HG03442 (cell line): ENCODE data around the gene GABBR1.

ENCODE experiments used
- ATAC-seq: cut with Tn5 transposase; IDR thresholded peaks from one replicate; pipeline ENCODE4 v1.9.1; 2021; ENCODE audit warnings: mild to moderate bottlenecking, moderate library complexity; ENCODE audit not compliant: unreplicated experiment

Gene GABBR1

DNA sequence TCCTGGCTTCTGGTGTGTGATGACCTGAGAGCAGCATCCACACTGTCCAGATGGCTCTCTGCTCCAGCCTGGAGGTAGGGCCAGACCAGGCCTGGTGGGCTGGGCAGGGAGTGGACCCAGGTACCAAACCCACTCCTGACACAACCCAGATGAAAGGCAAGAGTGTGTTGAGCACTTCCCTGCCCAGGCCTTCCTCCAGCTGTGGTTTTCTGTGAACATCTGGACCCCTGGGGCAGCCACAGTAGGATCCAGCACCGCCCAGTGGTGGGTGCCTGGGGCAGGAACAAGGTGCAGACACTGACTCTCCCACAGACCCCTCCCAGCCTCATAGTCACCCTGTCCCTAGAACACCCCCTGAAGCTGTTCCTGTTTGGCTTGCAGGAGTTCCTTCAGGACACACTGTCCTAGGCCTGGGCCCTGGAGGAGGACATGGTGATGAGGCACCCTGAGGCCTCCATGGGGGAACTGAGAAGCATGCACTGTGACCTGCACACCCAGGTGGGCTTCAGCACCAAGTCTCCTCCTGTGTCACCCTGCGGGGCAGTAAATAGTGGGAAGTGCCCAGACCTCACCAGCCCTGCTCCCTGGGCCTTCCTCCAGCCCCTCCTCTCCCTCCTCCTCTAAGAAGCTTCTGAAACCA lies 102.2 kb downstream of the GABBR1 start:
- no peak for ATAC-seq

- no peak for ATAC-seq
Observed at GRCh38 chr6:29529956-29530355, 103.0 kb downstream of the GABBR1 start.

- no peak for ATAC-seq
Observed at GRCh38 chr6:29528988-29529560, 103.9 kb downstream of the GABBR1 start.

DNA sequence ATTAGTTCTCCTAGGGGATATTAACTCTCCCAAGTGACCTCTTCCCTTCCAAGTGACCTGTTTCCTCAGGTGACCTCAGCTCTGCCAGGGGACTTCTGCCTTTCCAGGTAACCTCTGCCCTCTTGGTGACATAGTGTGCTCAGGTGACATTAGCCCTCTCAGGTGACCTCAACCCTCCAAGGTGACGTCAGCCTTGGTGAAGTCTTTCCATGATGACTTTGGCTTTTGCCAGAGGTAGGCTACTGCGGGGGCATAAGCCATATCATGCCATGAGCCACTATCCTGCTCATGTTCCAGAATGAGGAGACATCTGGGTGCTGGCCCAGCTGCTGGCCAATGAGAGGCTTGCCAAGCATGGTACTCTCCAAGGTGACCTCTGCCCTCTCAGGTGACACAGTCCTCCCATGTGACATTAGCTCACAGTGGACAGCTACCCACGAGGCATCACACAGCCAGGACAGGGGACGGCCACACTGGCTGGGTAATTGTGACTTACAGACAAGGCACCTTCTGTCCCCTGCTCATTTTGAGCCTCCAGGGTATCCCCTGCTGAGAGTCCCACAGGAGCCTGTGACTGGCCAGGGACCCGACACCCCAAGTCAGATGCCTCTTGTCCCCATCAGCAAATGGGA lies 104.6 kb downstream of the GABBR1 start:
- ATAC-seq = no peak

- no peak for ATAC-seq
Observed at GRCh38 chr6:29527564-29527963, 105.4 kb downstream of the GABBR1 start.

GRCh38 chr6:29527126-29527525 lies 105.9 kb downstream of the GABBR1 start:
- ATAC-seq = no peak

DNA sequence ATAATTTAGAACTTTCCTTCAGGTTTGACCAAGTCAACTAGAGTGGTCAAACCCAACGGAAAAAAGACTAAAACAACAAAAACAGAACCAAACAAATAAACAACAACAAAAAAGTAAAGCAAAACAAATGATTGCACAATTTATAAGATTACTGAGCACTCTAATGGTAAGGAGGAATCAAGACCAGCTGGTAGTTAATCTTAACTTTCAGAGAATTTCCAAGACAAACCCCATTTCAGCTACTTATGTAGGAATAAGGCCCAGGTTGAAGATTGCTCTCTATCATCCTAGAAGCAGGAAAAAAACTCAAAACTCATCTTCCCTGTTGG lies 107.7 kb downstream of the GABBR1 start:
- no peak for ATAC-seq

DNA sequence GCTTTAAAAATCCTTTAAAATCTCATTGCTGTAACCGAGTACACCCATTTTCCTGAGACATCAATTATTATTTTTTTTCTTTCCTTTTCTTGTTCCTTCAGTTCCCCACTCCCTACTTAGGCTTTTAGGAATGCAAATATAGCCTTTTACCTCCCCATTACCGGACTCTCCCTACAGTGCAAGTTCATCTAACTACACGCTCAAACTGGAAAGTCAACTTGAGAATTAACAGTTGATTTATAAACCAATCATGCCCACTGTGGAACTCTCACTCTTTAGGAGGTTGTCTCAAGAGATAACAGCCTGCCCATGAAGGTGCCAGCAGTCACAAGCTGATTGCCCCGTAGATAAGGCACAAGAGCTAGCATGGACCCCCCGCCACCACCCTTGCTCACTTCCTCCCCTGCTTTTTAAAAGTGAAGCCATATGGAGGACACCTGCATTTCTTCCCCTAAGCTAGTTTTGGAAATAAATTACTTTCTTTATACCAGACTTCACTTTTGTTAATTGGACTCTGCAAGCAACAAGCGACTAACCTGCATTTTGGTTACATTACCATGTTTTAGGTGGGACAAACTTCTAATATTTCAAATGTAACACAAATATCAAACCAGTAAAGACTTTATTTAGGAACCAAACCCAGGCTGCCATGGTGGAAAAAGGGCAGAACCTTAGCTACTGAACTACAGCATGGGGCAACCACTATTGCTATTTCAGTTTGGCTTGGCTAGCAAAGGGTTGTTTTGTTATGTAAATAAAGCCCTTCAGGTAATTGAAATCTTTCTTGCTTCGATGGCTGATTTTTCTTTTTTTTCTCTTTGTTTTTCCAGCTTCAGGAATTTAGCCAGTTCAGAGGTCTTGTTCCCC lies 108.3 kb downstream of the GABBR1 start:
- no peak for ATAC-seq

GRCh38 chr6:29524044-29524443 lies 108.9 kb downstream of the GABBR1 start:
- ATAC-seq = no peak

DNA sequence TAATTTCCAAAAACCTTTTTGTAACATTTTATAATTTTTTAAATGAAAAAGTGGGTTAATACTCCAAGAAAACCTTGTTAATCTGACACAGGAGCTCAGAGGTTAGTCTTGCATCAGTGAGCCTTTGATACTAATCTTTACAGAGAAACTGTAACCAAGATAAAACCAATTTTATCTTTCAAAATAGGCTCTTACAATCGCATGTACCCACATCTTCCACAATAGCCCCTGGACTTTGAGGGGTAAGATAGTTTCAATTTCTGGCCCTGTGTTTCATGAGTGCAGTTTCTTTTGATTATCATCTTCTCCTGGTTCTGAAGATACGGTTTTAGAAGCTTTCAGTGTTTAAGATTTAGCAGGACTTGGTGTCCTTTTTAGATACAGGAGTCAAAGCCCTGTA lies 110.8 kb downstream of the GABBR1 start:
- no peak for ATAC-seq

DNA sequence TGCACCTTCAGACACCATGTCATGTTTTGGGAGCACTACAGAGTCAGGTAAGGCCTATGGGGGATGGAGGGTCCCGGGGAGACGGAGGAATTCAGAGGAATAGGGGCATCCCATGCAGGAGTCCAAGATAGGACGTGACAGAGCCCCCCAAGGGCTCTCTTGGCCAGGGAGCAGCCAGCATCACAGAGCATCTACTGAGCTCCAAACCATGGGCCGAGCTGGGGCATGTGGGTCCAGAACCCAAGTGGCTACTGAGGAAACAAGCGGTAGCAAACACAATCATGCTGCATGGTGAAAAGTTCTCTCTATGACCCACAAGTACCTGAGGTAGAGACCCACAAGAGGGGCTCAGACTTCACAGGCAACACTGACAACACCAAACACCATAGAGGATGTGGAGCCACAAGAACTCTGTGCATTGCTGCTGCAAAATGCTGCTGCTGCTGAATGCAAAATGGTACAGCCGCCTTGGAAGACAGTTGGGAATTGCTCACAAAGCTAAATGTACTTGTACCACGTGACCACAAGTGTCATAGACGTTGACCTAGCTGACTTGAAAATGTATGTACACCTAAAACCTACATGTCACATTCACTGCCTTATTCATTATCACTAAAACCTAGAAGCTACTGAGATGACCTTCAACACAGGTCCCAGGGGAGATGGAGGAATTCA lies 111.8 kb downstream of the GABBR1 start:
- ATAC-seq = no peak

GRCh38 chr6:29520232-29520631 lies 112.8 kb downstream of the GABBR1 start:
- no peak for ATAC-seq

GRCh38 chr6:29519291-29520010 lies 113.5 kb downstream of the GABBR1 start:
- no peak for ATAC-seq

GRCh38 chr6:29517728-29518440 lies 115.1 kb downstream of the GABBR1 start:
- no peak for ATAC-seq

DNA sequence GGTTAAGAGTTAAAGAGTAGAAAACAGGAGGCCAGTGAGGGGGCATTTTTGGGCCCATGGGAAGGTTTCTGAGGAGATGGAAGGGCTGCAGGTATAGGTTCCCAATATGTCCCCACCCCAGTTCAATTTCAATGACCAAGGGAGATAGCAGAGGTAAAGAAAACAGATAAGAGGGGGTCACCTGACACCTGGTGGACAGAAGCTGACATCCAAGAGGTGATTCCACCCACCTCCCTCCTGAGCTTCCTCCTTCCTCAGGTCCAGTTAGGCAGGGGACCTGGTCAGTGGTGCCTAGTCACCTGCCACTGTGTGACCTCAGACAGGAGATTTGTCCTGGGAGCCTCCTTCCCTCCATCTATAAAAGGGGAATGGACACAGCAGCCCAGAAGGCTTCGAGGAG lies 115.7 kb downstream of the GABBR1 start:
- no peak for ATAC-seq

- no peak for ATAC-seq
Observed at GRCh38 chr6:29516108-29516507, 116.9 kb downstream of the GABBR1 start.

DNA sequence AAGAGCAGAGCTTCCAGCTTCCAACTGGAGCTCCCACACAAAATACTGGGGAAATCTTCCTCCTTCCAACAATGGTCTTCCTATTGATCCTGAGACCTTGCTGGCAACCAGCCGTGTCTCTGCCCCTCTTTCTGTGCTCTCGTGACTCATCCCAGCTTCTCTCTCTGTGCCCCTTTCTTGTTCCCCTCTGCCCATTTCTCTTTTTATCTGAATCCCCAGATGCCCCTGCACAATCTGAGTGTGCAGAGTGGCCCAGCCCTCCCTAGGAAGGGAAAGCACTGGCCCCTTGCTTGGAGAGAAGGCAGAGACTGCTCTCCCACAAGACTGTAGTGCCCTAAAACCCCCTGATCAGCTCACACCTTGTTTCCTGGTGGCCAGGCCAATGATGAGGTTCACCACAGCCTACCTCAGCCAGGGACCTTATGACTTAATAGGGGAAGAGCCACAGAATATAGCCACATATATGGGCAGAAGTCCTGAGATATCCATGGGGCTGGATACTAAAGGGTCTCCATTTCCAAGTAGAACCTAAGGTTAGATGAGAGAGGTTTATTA lies 122.2 kb downstream of the GABBR1 start:
- no peak for ATAC-seq

- no peak for ATAC-seq
Observed at GRCh38 chr6:29510202-29510601, 122.8 kb downstream of the GABBR1 start.
